Esophagus (tissue), 2 donors: ENCODE data around the gene ST3GAL4. TPM values are rescaled to one million over a fixed set of nuclear protein-coding genes. Genes with fewer than 3 reads are reported as not detected.

Source experiments
- H3K27ac ChIP-seq, 2 donors: one replicate each; pipeline ENCODE4 v1.5.1; 2013; ENCODE audit warnings: low read depth in 2 of 2, mild to moderate bottlenecking in 2 of 2, inconsistent platforms in 1 of 2, low read length in 1 of 2, moderate library complexity in 1 of 2
- H3K27me3 ChIP-seq, 2 donors: one replicate each; pipeline ENCODE4 v1.6.1; 2013; ENCODE audit warnings: low read length in 2 of 2, control low read depth in 1 of 2, mild to moderate bottlenecking in 1 of 2; ENCODE audit not compliant: insufficient read depth in 2 of 2, control insufficient read depth in 1 of 2
- H3K36me3 ChIP-seq, 2 donors: one replicate each; pipeline ENCODE4 v1.6.1; 2013; ENCODE audit warnings: low read length in 1 of 2; ENCODE audit not compliant: control insufficient read depth in 2 of 2, insufficient read depth in 2 of 2
- H3K4me1 ChIP-seq, 2 donors: one replicate each; pipeline ENCODE4 v1.6.1; 2013; ENCODE audit warnings: low read length in 1 of 2; ENCODE audit not compliant: control insufficient read depth in 2 of 2, insufficient read depth in 2 of 2
- H3K4me3 ChIP-seq, 2 donors: one replicate each; pipeline ENCODE4 v1.5.1; 2013; ENCODE audit warnings: low read length in 2 of 2, mild to moderate bottlenecking in 2 of 2, low read depth in 1 of 2, moderate library complexity in 1 of 2
- H3K9me3 ChIP-seq, 2 donors: one replicate each; pipeline ENCODE4 v1.6.1; 2013; ENCODE audit warnings: mild to moderate bottlenecking in 2 of 2, low read depth in 1 of 2, low read length in 1 of 2, moderate library complexity in 1 of 2; ENCODE audit not compliant: control insufficient read depth in 2 of 2, insufficient read depth in 1 of 2
- WGBS, 2 donors: extraction: QIAGEN DNeasy Blood & Tissue Kit; methylation state at CpG; one replicate each; pipeline ENCODE4 v1.1.7; 2013; 5-methylcytosine and 5-hydroxymethylcytosine counted together
- polyA plus RNA-seq, 2 donors: library from polyadenylated mRNA; stranded (reverse); fragments of 200-250 nt; gene quantifications; one replicate each; pipeline ENCODE4 v1.2.3, GENCODE V29; 2013
- donor health status: healthy with polysubstance abuse.
- donor health status: Bipolar disorder and iron deficiency.

The ST3GAL4 gene
- polyA plus RNA-seq, 2 donors, result 78.9 to 107 TPM

DNA sequence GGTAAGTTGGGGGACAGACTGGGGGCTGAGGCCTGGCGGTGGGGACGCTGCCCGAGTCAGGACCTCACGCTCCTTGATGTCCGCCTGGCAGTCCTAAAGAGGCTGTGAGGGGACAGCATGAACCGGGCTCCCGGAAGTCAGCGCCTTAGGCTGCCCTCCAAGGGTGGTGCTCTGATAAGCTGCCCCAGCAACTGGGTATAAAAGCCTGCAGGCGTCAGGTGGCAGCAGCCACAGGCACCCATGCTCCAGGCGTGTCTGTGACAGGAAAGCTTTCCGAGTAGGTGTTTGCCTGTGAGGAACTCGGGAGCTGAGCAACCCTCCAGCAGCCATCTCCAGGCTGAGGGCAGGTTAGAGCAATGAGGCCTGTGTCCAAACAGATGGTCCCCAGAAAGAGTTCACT lies 53.0 kb downstream of the ST3GAL4 start:
- H3K27ac ChIP-seq, result peak overlapping the region in 1 of 2 donors; percentile 51
- H3K9me3 ChIP-seq, result no peaks in the 10 kb centered on the region
- peak overlapping the region; percentile 34 to 51 for H3K4me3 ChIP-seq
- WGBS, 2 donors, result 82 to 90% methylated on average over 12 of the region's 12 CpGs
- peaks cover 0 to 19% of the 10 kb centered on the region in 2 donors for H3K36me3 ChIP-seq
- peaks cover 2 to 20% of the 10 kb centered on the region in 2 donors for H3K4me1 ChIP-seq
- no peaks in the 10 kb centered on the region for H3K27me3 ChIP-seq

DNA sequence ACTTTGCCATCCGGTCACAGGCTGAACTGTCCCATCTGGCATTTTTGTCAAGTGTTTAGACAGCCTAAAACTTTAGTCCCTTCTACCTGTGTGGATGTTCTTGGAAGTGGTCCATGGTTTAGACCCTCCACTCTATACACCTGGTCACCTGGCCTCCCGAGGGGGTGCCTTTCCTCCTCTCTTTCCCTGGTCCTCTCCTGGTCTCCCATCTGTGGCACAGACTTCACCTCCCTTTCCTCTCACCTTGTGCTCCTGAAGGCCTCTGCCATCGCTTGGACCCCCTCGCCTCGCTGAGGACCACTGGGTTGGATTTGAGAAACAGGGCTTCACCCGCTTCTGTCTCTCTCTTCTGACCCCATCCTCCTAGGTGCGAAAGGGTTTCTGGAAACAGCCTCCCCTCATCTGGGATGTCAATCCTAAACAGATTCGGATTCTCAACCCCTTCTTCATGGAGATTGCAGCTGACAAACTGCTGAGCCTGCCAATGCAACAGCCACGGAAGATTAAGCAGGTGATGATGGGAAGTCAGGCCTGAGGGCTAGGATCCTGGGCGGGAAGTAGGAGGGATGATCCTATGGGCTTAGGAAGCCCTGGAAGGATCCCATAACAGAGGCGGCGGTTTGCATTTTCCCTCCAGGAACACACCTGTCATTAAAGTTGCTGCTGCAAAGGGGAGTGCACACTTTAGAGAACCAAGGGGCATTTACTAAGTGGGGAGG lies 53.6 kb downstream of the ST3GAL4 start:
- Histone ChIP-seq H3K27me3 (no peaks in the 10 kb centered on the region), H3K27ac (peak overlapping the region in 1 of 2 donors; percentile 29), H3K4me1 (peaks cover 2 to 19% of the 10 kb centered on the region in 2 donors), H3K9me3 (no peaks in the 10 kb centered on the region), H3K36me3 (peaks cover 0 to 21% of the 10 kb centered on the region in 2 donors), H3K4me3 (peak overlapping the region; percentile 34 to 51)
- WGBS, 2 donors, result 87 to 89% methylated on average over 12 of the region's 12 CpGs

DNA sequence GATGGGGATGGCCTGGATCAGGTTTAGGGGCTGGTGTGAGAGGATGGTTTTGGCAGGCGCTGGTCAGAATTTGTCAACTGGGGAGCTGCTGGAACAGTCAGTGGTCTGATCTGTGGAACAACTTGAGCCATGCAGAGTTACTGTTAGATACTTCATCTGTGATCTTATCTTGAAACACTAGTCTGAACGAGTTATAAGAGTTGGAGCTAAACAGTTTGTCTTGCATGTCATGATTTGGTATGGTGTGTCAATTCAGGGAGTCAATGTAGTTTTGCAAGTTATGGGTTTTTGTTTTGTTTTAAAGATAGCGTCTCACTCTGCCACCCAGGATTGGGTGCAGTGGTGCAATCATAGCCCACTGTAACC lies 54.1 kb downstream of the ST3GAL4 start:
- peaks cover 2 to 22% of the 10 kb centered on the region in 2 donors for H3K4me1 ChIP-seq
- H3K4me3 ChIP-seq, result peak overlapping the region; percentile 3 to 51
- WGBS, 2 donors, result 75 to 79% methylated on average over 3 of the region's 3 CpGs
- H3K36me3 ChIP-seq, result peaks cover 0 to 21% of the 10 kb centered on the region in 2 donors
- H3K27me3 ChIP-seq, result no peaks in the 10 kb centered on the region
- no peak overlapping the region for H3K27ac ChIP-seq
- no peaks in the 10 kb centered on the region for H3K9me3 ChIP-seq

DNA sequence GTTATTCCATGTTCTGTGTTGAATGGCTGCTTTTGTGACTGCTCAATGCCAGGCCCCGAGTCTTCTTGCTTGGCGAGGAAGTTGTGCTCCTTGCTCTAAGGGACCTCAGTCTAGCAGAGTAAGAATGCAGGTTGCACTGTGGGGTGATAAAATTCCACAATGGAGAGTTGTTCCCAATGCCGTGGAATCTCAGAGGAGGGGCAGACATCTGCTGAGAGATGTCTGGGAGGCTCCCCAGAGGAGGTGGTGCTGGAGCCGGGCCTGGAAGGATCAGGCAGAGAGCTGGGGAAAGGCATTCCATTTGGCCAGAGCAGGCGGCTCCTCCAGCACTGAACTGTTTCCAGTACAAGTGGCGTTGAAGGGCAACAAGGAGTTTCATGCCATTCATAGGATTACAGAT lies 55.2 kb downstream of the ST3GAL4 start:
- Histone ChIP-seq H3K36me3 (peaks cover 0 to 21% of the 10 kb centered on the region in 2 donors), H3K27me3 (no peaks in the 10 kb centered on the region), H3K4me3 (peak overlapping the region; percentile 10 to 51), H3K9me3 (no peaks in the 10 kb centered on the region), H3K4me1 (peaks cover 6 to 18% of the 10 kb centered on the region in 2 donors), H3K27ac (peak overlapping the region; percentile 65 to 66)
- WGBS, 2 donors, result 61 to 72% methylated on average over 6 of the region's 6 CpGs

DNA sequence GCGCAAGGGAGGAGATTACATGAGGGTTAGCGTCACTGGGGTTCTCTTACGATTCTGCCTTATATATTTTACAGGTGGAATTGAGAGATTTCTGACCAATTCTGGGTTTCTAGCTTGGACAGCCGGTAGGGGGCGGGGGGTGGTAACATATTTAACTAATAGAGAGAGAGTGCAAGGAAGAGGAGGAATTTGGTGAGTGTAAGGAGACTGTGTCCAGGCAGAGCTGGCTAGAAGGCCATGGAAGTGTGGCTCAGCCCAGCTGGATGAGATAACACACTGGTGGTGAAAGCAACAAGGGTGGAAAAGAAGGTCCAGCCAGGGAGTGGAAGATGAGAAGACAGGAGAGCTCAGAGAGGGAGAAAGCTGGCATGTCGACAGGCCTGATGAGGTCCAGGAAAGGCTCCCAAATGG lies 56.5 kb downstream of the ST3GAL4 start:
- H3K9me3 ChIP-seq, result no peaks in the 10 kb centered on the region
- peaks cover 11 to 23% of the 10 kb centered on the region in 2 donors for H3K4me1 ChIP-seq
- H3K4me3 ChIP-seq, result no peak overlapping the region
- no peaks in the 10 kb centered on the region for H3K27me3 ChIP-seq
- H3K36me3 ChIP-seq, result peaks cover 0 to 21% of the 10 kb centered on the region in 2 donors
- H3K27ac ChIP-seq, result peak overlapping the region; percentile 18 to 80
- 72 to 92% methylated on average over 6 of the region's 6 CpGs for WGBS, 2 donors

DNA sequence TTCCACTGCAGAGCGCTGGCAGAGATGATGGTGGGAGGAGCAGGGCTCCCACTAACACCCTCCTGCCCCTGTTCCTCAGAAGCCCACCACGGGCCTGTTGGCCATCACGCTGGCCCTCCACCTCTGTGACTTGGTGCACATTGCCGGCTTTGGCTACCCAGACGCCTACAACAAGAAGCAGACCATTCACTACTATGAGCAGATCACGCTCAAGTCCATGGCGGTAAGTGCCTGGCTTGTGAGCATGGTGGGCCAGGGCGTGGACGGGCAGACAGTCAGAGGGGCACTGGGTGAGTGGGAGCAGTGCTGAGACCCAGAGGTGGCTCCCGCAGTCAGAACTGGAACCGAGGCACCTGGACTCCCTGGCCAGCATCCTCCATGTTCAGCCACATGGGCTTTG lies 57.9 kb downstream of the ST3GAL4 start:
- WGBS, 2 donors, result 94 to 96% methylated on average over 11 of the region's 11 CpGs
- Histone ChIP-seq H3K27me3 (no peaks in the 10 kb centered on the region), H3K36me3 (peaks cover 0 to 11% of the 10 kb centered on the region in 2 donors), H3K4me1 (peaks cover 11 to 23% of the 10 kb centered on the region in 2 donors), H3K4me3 (no peak overlapping the region), H3K9me3 (no peaks in the 10 kb centered on the region), H3K27ac (peak overlapping the region; percentile 74 to 91)

DNA sequence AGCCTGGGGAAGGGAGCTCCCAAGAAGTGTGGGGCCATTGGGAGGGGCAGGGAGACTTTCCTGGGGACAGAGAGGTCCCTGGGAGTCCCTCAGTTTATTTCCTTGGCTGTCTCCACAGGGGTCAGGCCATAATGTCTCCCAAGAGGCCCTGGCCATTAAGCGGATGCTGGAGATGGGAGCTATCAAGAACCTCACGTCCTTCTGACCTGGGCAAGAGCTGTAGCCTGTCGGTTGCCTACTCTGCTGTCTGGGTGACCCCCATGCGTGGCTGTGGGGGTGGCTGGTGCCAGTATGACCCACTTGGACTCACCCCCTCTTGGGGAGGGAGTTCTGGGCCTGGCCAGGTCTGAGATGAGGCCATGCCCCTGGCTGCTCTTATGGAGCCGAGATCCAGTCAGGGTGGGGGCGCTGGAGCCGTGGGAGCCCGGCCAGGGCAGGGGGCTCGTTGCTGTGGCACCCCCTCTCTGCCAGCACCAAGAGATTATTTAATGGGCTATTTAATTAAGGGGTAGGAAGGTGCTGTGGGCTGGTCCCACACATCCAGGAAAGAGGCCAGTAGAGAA lies 58.4 kb downstream of the ST3GAL4 start:
- Histone ChIP-seq H3K4me3 (no peak overlapping the region), H3K36me3 (peaks cover 0 to 7% of the 10 kb centered on the region in 2 donors), H3K27ac (peak overlapping the region; percentile 74 to 91), H3K4me1 (peaks cover 11 to 23% of the 10 kb centered on the region in 2 donors), H3K9me3 (no peaks in the 10 kb centered on the region), H3K27me3 (no peaks in the 10 kb centered on the region)
- 85 to 89% methylated on average over 9 of the region's 9 CpGs for WGBS, 2 donors

DNA sequence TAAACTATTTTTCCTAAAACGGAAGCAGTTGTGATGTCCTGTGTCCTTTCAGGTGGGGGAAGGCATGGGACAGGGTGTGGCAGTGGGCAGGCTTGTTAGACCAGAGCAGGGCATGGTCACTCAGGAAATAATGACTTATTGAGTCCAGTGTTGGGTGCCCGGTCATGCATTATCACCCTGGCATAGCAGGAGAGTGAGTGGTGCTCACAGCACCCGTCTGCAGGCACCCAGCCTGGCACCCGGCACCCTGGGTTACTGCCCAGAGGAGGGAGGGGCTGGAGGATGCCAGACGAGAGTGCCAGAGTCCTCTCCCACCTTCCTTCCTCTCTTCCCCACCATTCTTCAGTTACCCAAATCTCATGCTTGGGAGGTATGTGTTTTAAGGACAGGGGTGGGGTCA lies 59.1 kb downstream of the ST3GAL4 start:
- no peaks in the 10 kb centered on the region for H3K9me3 ChIP-seq
- peak overlapping the region; percentile 74 to 91 for H3K27ac ChIP-seq
- peaks cover 11 to 23% of the 10 kb centered on the region in 2 donors for H3K4me1 ChIP-seq
- H3K27me3 ChIP-seq, result no peaks in the 10 kb centered on the region
- H3K36me3 ChIP-seq, result peaks cover 0 to 2% of the 10 kb centered on the region in 2 donors
- no peak overlapping the region for H3K4me3 ChIP-seq
- 33 to 51% methylated on average over 5 of the region's 5 CpGs for WGBS, 2 donors

DNA sequence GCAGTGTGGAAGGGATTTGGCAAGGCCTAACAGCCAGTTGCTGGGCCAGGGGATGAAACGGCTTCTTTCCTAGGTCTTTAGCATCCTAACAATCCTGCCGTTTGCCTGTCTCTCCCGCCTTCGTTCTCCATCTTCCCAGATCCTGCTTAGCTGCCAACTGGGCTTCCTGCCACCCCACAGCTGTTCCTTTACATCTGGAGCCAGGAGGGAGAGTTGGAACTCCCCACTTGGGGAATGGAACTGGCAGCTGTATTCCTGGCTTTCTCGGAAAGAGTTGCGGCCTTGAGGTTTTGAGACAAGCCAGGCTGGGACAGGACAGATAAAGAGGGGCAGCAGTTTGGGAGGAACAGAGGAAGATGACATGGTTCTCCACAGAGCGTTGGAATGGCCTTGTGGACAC lies 59.6 kb downstream of the ST3GAL4 start:
- H3K27ac ChIP-seq, result peak overlapping the region; percentile 74 to 91
- WGBS, 2 donors, result 16 to 45% methylated on average over 7 of the region's 7 CpGs
- H3K4me3 ChIP-seq, result no peak overlapping the region
- peaks cover 11 to 23% of the 10 kb centered on the region in 2 donors for H3K4me1 ChIP-seq
- H3K9me3 ChIP-seq, result no peaks in the 10 kb centered on the region
- H3K36me3 ChIP-seq, result peaks cover 0 to 2% of the 10 kb centered on the region in 2 donors
- H3K27me3 ChIP-seq, result no peaks in the 10 kb centered on the region
